SK-N-SH (cell line): ENCODE results near the gene ACBD6. TPM values are rescaled to one million over a fixed set of nuclear protein-coding genes. Genes with fewer than 3 reads are reported as not detected.

Source experiments
- CTCF ChIA-PET: fragments of 300-600, 350-600 bp; formaldehyde crosslinking; extraction: SDS; loops from one replicate; lab custom pipeline; 2021; lab: Yijun Ruan, JAX
- POLR2A ChIA-PET: fragments of 350-600 bp; sonication (Branson Sonifier 250); formaldehyde crosslinking; extraction: SDS; loops from one replicate; lab custom pipeline; 2020; ENCODE audit warnings: antibody characterized with exemption, inconsistent platforms; lab: Yijun Ruan, JAX
- DNase-seq: peaks from one replicate; pipeline ENCODE4 v3.0.0; 2012
- H2AFZ ChIP-seq: fragments of 200-600 bp; sonication (generic); 2 replicates; pipeline ENCODE4 v1.8.1; 2016; ENCODE audit warnings: antibody characterized with exemption, mild to moderate bottlenecking, low read depth
- H3F3A ChIP-seq: fragments of 200-600 bp; sonication (generic); replicated peaks from 2 replicates; pipeline ENCODE3; 2016; ENCODE audit warnings: antibody characterized with exemption, mild to moderate bottlenecking; ENCODE audit not compliant: insufficient read depth
- H3K27ac ChIP-seq, 2 experiments: fragments of 200-500 bp in 1 of 2; fragments of 200-600 bp in 1 of 2; sonication (Bioruptor generic) in 1 of 2; sonication (generic), shearing (Covaris generic) in 1 of 2; 2 replicates each; pipeline versions ENCODE4 v1.5.1 to v1.6.1; 2014 to 2016; ENCODE audit warnings: low read depth in 2 of 2, inconsistent platforms in 1 of 2, low read length in 1 of 2, mild to moderate bottlenecking in 1 of 2, mixed read lengths in 1 of 2
- H3K27me3 ChIP-seq: fragments of 200-600 bp; sonication (generic), shearing (Covaris generic); 2 replicates; pipeline ENCODE4 v1.6.1; 2016; ENCODE audit warnings: mixed run types; ENCODE audit not compliant: insufficient read depth
- H3K36me3 ChIP-seq, 2 experiments: fragments of 200-500 bp in 1 of 2; fragments of 200-600 bp in 1 of 2; sonication (Bioruptor generic) in 1 of 2; sonication (generic) in 1 of 2; replicated peaks in 1 of 2; 2 replicates each; pipeline versions ENCODE3 to v1.5.1; 2014 to 2016; ENCODE audit warnings: low read length in 1 of 2, mild to moderate bottlenecking in 1 of 2; ENCODE audit not compliant: insufficient read depth in 2 of 2, control insufficient read depth in 1 of 2
- H3K4me1 ChIP-seq, 2 experiments: fragments of 200-500 bp in 1 of 2; fragments of 200-600 bp in 1 of 2; sonication (Bioruptor generic) in 1 of 2; sonication (generic), shearing (Covaris generic) in 1 of 2; 2 replicates each; pipeline versions ENCODE4 v1.5.1 to v1.6.1; 2014 to 2016; ENCODE audit warnings: low read depth in 1 of 2, low read length in 1 of 2, mixed run types in 1 of 2; ENCODE audit not compliant: insufficient read depth in 2 of 2, control insufficient read depth in 1 of 2
- H3K4me2 ChIP-seq: fragments of 200-600 bp; sonication (generic), shearing (Covaris generic); 2 replicates; pipeline ENCODE4 v1.6.1; 2017; ENCODE audit warnings: mixed run types
- H3K4me3 ChIP-seq, 2 experiments: fragments of 200-500 bp in 1 of 2; fragments of 200-600 bp in 1 of 2; sonication (Bioruptor generic) in 1 of 2; sonication (generic), shearing (Covaris generic) in 1 of 2; 2 replicates each; pipeline versions ENCODE4 v1.5.1 to v1.8.1; 2014 to 2016; ENCODE audit warnings: low read depth in 2 of 2, inconsistent platforms in 1 of 2, low read length in 1 of 2, mild to moderate bottlenecking in 1 of 2, mixed read lengths in 1 of 2, moderate library complexity in 1 of 2
- H3K79me2 ChIP-seq: fragments of 200-600 bp; sonication (generic); 2 replicates; pipeline ENCODE4 v1.8.1; 2017; ENCODE audit warnings: mild to moderate bottlenecking; ENCODE audit not compliant: insufficient read depth
- H3K9ac ChIP-seq: fragments of 200-600 bp; sonication (generic); 2 replicates; pipeline ENCODE4 v1.6.1; 2017; ENCODE audit warnings: mixed run types
- H3K9me2 ChIP-seq: fragments of 200-600 bp; sonication (generic); 2 replicates; pipeline ENCODE4 v1.6.1; 2017; ENCODE audit warnings: mixed run types
- H3K9me3 ChIP-seq: fragments of 200-600 bp; sonication (generic); 2 replicates; pipeline ENCODE4 v1.6.1; 2017; ENCODE audit warnings: mixed run types, mild to moderate bottlenecking, moderate library complexity
- H4K20me1 ChIP-seq: fragments of 200-600 bp; sonication (generic); 2 replicates; pipeline ENCODE4 v1.6.1; 2017; ENCODE audit warnings: mild to moderate bottlenecking, mixed run types; ENCODE audit not compliant: insufficient read depth
- CHD2 ChIP-seq: fragments of 150-350 bp; IDR thresholded peaks from 2 replicates; pipeline ENCODE4 v1.6.1; 2018; ENCODE audit warnings: low read length; ENCODE audit not compliant: partially characterized antibody
- FOXJ3 ChIP-seq: sonication (generic); formaldehyde crosslinking; IDR thresholded peaks from 2 replicates; pipeline ENCODE4 v1.5.1; 2020; ENCODE audit warnings: mild to moderate bottlenecking, missing genetic modification reagents
- FOXM1 ChIP-seq: IDR thresholded peaks from 2 replicates; pipeline ENCODE4 v1.4.0; 2012; ENCODE audit warnings: low read depth, mild to moderate bottlenecking
- MEF2A ChIP-seq: IDR thresholded peaks from 2 replicates; pipeline ENCODE4 v1.4.0; 2012; ENCODE audit warnings: low read depth, borderline replicate concordance
- NFIC ChIP-seq: IDR thresholded peaks from 2 replicates; pipeline ENCODE4 v1.4.0; 2012; ENCODE audit warnings: borderline replicate concordance
- POLR2AphosphoS5 ChIP-seq: IDR thresholded peaks from 2 replicates; pipeline ENCODE4 v1.6.1; 2012; ENCODE audit warnings: low read depth, low read length
- RAD21 ChIP-seq: IDR thresholded peaks from 2 replicates; pipeline ENCODE4 v1.6.1; 2012; ENCODE audit warnings: mild to moderate bottlenecking, low read length
- RCOR1 ChIP-seq: fragments of 150-350 bp; IDR thresholded peaks from 2 replicates; pipeline ENCODE4 v1.6.1; 2017; ENCODE audit warnings: antibody characterized with exemption, low read length
- RFX5 ChIP-seq: IDR thresholded peaks from 2 replicates; pipeline ENCODE4 v1.6.1; 2012; ENCODE audit warnings: mild to moderate bottlenecking, improper control_type of control experiment, low read length
- RXRA ChIP-seq: IDR thresholded peaks from 2 replicates; pipeline ENCODE4 v1.4.0; 2012; ENCODE audit warnings: low read depth, mild to moderate bottlenecking, borderline replicate concordance
- TCF12 ChIP-seq: IDR thresholded peaks from 2 replicates; pipeline ENCODE4 v1.4.0; 2012
- USF2 ChIP-seq: fragments of 150-350 bp; IDR thresholded peaks from 2 replicates; pipeline ENCODE4 v1.6.1; 2017; ENCODE audit warnings: antibody characterized with exemption, low read length, low read depth, borderline replicate concordance
- YY1 ChIP-seq: IDR thresholded peaks from 2 replicates; pipeline ENCODE4 v1.4.0; 2012; ENCODE audit warnings: low read depth, mild to moderate bottlenecking
- ZBTB33 ChIP-seq: IDR thresholded peaks from 2 replicates; pipeline ENCODE4 v1.4.0; 2012; ENCODE audit warnings: low read depth, borderline replicate concordance
- whole genome bisulfite sequencing: methylation state at CpG from one replicate; pipeline ENCODE4 v1.1.6; 2017; ENCODE audit warnings: low lambda C conversion rate; 5-methylcytosine and 5-hydroxymethylcytosine counted together
- polyA plus RNA-seq, 3 experiments: library from polyadenylated mRNA; depleted of rRNA; stranded (reverse); fragments of >200 nt; gene quantifications; 2 replicates each; pipeline ENCODE4 v1.2.3, GENCODE V29; 2012
- TF ChIP-seq, protein P1 (sequence below): fragments of 150-350 bp; IDR thresholded peaks from 2 replicates; pipeline ENCODE4 v1.6.1; 2016; ENCODE audit warnings: mild to moderate bottlenecking, low read depth, low read length

The ACBD6 gene
- polyA plus RNA-seq, 1 of the 3 experiments (the other 2 are of a cell fraction): 60.9 TPM

DNA sequence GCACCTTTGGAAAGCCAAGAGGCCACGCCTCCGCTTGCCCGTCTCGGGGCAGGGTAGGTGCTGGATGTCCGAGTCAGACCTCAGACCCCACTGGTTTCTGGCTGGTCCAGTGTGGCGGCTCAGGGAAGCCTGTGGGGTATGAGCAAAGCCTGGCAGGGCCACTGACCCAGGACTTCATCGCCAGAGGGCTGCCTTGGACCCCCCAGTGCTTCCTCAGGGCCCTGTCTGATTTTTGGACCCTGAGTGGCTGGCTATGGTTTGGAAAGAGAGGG is 251.9 kb downstream of the ACBD6 start:
- Histone ChIP-seq H3K79me2 (no peaks in the 10 kb centered on the region), H3K9me3 (no peaks in the 10 kb centered on the region), H3F3A (no peaks in the 10 kb centered on the region), H3K27ac (no peak overlapping the region), H3K4me2 (no peak overlapping the region), H3K4me3 (no peak overlapping the region), H4K20me1 (no peaks in the 10 kb centered on the region), H3K9ac (no peak overlapping the region), H3K27me3 (no peaks in the 10 kb centered on the region), H3K4me1 (peaks cover 0 to 2% of the 10 kb centered on the region in 2 experiments; a peak in 1 of 4 replicates), H3K9me2 (no peaks in the 10 kb centered on the region), H2AFZ (no peak overlapping the region), H3K36me3 (no peaks in the 10 kb centered on the region)
- TF ChIP-seq FOXM1: no peak
- no peak for TF ChIP-seq TCF12
- no peak for TF ChIP-seq FOXJ3 (CRISPR knock-in tag)
- no peak for TF ChIP-seq USF2
- no peak for TF ChIP-seq RCOR1
- no peak for TF ChIP-seq RXRA
- no peak for TF ChIP-seq YY1
- TF ChIP-seq RAD21: no peak
- no peak for TF ChIP-seq RFX5
- no peak for TF ChIP-seq CHD2
- TF ChIP-seq ZBTB33: no peak
- TF ChIP-seq, protein P1, sequence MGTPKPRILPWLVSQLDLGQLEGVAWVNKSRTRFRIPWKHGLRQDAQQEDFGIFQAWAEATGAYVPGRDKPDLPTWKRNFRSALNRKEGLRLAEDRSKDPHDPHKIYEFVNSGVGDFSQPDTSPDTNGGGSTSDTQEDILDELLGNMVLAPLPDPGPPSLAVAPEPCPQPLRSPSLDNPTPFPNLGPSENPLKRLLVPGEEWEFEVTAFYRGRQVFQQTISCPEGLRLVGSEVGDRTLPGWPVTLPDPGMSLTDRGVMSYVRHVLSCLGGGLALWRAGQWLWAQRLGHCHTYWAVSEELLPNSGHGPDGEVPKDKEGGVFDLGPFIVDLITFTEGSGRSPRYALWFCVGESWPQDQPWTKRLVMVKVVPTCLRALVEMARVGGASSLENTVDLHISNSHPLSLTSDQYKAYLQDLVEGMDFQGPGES: no peak
- TF ChIP-seq NFIC: no peak
- no peak for TF ChIP-seq MEF2A
- no peak for TF ChIP-seq POLR2AphosphoS5
- DNase-seq: no peak
- POLR2A ChIA-PET: no interaction called here
- CTCF ChIA-PET: interaction anchor here (1.7 to 1.9 kb wide), 2 partner anchors 12 to 227 kb away, joined by 7 to 8 read pairs; no protein-coding TSS in a partner anchor
- whole genome bisulfite sequencing: 56% methylated on average over 3 of the region's 7 CpGs
